NCI-H2029 treated with DMSO at 0.1 percent for 48 hours (cell line): ENCODE measurements around the gene ACAA2.
A peak's percentile ranks its signal among the peaks of the same experiment; 100 is the strongest.

Experiments used
- DNase-seq: peaks from one replicate; lab custom pipeline; 2025; lab: John Stamatoyannopoulos, UW

ACAA2 gene, protein sequence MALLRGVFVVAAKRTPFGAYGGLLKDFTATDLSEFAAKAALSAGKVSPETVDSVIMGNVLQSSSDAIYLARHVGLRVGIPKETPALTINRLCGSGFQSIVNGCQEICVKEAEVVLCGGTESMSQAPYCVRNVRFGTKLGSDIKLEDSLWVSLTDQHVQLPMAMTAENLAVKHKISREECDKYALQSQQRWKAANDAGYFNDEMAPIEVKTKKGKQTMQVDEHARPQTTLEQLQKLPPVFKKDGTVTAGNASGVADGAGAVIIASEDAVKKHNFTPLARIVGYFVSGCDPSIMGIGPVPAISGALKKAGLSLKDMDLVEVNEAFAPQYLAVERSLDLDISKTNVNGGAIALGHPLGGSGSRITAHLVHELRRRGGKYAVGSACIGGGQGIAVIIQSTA

DNA sequence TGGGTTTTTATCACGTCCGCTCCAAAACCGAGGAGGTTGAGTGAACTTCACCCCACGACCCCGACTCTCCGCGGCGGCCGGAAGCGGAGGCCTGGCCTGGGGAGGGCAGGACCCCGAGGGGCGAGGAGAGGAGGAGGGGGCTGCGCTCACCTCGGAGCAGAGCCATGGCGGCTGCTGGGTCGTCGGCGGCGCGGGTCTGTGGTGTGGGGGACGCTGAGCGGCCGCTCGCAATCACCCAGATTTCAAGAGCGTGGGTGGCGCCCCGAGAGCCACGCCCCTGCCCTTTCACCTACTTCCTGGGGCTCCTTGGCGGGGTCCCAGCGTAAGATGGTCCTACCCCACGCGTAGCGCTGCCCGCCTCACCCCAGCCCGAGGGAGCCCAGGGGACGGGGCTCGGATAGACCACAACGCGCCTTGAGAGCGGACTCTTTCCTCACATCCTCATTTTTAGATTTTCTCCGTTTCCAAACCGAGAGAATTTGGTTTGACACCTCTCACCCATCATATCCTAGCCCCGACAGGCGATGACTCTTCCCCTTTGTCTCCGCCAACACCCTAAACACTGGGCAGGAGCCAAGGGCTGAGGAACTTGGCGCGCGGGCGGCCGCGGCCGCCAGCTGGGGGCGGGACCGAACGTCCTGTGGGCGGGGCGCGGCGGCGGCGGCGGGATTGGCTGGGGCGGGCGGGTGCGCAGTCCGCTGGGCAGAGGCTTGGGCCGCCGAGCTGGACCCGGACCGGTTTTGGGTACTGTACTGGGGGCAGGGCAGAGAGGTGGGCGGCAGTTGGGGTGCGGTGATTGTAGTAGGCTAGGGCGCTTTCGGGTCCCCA lies at the start of gene ACAA2:
Gene ACAA2, minus strand, starts transcription at position 215 of the 828 bp plus-strand sequence. Its CDS starts 49 bp downstream, at position 166.
- peak; percentile 66 for DNase-seq

DNA sequence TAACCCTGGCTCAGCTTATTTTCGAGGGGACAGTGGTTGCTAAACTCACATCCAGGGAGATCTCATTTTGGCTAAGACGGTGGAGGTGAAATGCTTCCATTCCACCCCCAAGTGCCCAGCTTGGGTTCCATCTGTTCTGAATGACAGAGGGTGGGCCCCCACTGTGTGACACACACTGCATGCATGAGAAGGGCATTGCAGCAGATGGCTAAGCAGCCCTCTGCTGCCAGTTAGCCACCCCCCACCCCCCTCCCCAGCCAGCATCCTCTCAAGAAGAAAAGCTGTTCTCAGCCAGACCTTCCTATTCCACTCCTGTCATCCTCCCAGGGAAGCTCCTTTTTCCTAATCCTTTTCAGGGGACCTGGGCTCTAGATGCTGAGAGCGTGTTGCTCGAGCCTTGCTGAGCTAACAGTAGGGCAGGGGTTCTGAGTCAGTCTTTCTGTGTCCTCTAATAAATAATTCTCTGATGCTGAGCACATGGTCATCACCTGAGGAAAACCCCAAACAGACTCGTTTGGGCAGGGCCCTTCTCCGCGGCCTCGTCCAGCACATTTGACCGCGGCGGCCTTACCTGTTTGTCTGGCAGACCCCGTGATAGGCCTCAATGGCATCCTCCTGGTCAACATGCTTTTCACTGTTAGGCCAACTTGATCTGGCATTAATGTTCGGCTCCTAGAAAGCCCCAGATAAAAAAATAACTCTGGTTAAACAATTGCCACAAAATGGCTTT lies 49.5 kb upstream of the ACAA2 start:
- no peak for DNase-seq

DNA sequence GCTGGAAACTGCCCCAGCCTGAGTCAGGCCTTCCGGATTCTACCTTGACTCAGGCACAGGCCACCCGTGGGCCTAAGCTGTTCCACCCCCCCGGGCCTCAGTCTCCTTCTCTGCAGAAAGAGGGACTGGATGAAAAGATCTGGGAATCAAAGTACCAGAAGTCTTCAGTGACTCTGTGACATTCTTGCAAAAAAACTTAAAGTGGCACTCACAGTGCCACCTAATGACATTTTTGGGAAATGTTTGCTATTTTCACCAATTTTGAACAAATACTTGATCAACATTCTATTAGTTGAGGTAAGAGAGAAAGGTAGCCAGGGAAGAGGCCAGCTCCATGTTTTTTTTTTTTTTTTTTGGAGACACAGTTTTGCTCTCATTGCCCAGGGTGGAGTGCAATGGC lies 48.3 kb upstream of the ACAA2 start:
- DNase-seq: no peak

DNA sequence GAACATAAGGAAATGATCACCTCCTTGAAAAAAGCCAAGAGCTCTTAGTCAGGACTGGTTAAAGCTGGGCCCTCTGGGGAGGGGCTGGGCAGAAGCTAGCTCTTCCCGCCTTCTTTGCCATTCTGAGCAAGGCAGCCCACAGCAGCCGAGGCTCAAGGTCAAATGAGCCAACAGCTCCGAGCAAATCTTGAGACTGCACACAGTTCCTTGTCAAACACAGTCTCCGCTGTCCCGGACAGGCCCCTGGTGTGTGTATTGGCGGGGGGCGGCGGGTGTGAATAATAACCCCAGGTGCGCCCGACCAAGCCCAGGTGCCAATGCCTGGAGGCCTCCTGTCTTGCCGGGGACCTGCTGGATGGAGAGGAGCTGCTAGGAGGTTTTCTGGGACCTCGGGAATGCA lies 46.4 kb upstream of the ACAA2 start:
- no peak for DNase-seq

DNA sequence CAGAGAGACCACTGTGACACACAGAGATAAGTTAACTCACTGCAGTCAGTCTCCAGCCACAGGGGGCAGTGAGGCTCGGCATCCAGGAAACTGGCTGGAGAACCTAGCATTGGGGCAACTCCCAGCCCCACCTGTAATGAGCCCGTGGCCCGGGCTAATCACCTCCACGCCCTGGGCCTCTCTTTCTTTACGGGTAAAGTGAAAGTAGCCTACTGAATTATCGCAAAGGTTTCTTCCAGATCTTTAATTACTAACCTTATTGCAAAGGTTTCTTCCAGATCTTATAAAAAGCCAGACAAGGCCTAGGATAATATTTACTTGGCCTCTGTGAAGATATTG lies 45.7 kb upstream of the ACAA2 start:
- no peak for DNase-seq

DNA sequence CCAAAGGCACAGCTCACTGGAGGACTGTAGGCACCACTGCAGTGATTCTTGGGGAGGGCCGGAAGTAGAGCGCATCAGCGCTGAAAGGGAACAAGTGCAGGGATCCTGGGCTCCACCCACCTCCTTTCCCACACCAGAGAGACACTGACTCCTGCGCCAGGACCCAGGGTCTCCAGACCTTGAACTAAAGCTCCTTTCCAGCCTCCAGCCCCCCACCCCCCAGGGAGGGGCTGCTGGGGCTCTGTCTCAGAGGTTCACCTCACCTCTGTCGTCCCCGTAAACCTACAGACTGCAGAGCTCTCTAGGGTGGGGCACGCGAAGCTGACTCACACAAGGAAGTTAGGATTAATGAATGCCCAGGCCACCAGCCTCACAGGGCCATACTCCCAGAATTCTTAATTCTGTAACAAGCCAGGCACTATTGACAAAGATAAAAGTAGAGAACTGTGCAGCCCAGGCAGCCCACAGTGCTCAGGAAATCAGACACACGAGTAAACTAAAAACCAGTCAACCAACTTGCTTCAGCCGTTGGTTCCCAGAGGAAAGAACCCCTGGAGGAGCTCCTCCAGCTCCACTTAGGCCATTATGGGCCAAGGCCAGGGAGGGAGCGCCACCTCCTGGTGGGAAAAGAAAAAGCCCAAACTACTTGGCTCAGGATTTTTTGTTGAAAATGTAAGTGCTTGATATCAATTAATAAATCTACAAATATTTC lies 45.1 kb upstream of the ACAA2 start:
- DNase-seq: peak; percentile 21

DNA sequence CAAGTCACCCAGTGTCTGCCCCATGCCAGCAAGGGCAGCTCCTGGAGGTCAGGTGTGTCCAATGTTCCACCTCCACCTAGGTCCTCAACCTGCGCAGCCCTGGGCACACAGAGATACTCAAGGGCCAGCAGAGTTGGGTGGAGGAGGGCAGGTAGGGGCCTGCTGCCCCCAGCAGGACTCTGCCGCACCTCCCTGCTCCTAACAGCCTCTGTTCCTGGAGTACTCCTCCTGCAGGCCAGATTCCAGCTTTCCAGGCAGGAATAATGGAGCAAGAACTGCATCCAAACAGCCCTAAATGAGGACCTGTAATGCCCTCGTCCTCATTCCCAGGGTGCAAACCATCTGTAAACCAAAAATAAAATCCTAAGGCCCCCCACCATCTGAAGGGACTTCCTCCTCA lies 44.4 kb upstream of the ACAA2 start:
- DNase-seq: no peak

DNA sequence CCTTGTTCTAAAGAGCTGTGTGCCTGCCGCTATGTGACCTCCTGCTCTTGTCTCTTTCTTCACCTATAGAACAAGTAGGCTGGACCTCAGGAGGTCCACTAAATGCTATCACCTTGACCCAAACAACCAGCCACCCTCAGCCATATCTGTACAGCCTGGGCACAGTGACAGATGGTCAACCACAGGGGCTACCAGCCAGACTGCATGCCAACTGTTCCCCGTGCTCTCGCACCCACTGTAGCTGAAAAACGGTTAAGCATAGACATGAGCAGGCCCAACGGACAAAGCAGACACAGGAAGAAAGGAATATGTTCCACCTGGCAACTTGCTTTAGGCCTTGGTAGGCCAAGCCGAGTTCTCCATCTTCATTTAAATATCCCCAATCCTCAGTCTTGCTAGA lies 43.2 kb upstream of the ACAA2 start:
- DNase-seq: no peak

DNA sequence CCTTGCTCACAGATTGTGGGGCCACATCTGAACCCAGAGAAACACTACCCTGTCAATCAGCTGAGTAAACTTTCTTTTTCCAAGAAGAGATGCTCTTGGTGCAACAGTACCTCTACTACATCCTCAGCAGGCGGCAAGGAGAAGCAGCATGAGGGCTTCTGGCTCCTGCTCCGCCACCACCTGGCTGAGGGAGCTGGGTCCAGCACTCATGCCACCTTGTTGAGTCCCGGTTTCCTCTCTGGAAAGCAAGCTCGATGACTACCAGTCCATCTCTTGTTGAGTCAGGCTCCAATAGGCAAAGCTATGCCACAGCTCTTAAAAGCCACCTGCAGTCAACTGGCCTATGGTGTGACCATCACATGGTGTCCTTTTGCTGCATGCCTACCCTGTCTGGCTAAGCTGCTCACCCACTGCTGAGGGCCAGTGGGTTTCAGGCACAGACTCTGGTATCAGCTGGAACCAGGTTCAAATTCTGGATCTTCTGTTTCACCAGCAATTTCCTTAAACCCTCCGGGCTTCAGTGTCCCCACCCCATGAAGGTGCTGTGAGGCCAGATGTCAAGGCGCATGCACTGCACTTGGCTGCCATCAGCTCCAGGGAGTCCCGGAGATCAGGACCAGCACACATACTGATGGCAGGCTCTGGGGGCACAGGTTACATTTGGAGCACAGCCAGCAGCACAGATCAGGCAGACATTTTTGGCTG lies 42.5 kb upstream of the ACAA2 start:
- DNase-seq: no peak

DNA sequence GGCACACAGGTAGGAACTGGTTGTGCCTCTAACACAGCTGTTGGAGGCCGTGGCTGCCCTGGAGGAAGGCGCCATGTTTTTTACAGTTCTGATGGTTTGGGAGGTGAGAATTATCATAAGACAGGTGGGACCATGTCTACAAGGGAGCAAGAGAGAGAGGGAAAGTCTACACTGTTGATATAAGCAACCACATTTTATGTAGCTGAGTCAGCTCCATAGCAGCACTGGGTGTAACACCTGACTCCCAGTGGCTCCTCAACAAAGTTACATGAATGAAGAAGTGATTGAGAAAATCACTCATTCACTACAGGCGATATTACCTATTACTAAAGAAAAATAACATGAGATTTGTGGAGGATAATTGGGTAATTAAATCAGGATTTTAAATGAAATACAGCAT lies 41.3 kb upstream of the ACAA2 start:
- no peak for DNase-seq

DNA sequence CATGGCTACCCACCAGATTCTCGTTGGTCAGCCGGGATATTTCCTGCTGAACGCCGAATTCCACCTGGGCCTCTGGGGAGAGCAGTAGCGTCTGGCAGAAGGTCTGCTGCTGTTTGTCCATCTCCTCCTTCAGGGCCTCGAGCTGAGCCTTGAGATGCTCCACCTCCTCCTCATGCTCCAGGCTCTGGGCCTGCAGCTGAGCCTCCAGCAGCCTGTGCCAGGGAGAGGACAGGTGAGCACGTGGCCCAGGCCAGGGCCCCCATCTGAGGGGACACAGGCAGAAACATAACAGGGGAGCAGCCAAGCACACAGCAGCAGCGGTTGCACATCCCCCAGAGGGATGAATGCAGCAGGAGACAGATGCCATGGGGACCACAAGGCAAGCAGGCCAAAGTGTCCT lies 40.1 kb upstream of the ACAA2 start:
- DNase-seq: no peak

DNA sequence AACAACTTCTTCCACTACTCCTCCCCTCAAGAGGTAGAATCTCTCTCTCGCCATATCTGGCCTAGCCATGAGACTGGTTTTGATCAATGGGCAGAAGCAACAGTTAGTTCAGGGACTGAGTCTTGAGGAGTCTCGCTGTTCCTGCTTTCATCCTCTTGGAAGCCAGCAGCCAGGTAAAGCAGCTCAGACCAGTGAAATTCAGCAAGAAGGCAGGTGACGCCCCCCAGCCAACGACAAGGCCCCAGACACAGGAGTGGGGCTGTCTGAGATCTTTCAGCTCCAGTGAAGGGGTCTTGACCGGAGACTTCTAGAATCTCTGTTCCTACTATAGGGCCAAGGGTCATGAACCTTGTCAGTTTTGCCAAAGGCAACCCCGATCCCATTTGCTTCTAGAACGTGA lies 39.7 kb upstream of the ACAA2 start:
- DNase-seq: no peak

DNA sequence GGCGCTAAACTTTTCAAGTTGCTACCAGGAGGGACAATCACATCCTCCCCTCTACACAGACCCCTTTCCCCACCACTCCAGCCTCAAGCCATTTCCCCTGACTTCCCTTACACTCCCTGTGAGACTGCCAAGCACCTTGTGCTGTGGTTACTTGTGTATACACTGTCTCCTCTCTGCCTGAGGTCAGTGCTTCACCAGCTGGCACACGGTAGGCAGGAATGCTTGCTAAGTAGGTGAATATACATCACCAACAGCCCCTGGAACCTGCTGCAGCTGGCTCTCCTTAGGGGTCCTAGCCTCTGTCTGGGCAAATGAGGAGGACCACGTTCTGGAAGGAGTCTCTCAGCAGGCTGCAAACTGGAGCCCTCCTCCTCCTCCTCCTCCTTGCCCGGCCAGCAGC lies 38.3 kb upstream of the ACAA2 start:
- DNase-seq: no peak

DNA sequence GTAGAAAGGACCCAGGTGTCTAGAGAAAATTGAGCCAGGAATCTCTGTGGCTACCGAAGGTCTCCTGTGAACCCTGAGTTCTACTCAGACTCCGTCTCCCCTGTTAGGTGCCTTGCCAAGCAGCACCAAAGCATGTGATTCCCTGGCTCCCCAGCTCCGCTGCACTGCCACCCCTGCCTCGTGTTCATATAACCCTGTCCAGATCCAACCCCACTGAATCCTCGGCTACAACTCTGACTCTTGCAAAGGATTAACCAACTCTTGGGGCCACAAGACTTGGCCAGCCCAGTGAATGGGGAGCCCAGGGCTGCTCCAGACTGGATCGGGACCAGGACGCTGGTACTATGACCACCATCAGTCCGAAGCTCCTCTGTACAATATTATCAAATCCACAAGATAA lies 37.3 kb upstream of the ACAA2 start:
- DNase-seq: no peak

DNA sequence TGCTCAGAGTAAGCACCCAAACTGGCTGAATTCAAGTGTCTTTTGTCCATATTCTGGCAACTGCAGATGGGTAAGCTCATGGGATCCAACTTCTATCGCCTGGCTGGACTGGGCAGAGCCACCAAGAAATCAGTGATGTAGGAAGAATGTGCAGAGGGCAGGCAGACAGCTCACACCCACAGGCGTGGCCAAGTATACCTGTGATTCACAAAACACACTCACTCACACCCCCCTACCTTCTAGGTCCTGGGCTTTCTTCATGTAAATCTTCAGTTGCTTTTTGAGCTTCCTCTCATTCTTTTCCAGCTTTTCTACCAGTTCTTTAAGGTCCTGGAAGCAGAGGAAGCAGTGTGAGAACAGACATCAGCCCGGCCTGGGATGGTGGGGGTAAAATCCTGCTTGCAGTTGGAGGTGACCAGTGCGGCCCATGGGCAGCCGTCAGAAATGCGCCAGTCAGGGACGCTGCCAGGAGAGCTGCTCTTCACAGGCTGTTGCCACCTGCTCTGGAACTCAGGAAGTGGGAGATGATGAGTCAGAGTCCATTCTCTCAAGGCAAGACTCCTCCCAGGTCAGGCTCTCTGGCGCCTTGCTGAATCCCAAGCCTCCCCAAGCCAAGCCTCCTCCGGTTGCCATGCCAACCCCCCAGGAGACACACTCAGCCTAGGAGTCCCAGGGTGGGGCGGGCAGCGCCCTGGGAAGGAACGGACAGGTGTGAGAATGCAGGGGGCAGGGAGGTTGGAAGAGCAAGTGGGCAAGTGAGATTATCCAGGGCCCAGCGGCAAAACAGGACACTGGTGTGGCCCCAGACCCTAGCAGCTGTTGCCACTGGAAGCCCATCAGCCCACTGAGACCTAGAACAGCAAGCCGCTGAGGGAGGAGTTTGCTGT lies 36.2 kb upstream of the ACAA2 start:
- DNase-seq: peak; percentile 60

DNA sequence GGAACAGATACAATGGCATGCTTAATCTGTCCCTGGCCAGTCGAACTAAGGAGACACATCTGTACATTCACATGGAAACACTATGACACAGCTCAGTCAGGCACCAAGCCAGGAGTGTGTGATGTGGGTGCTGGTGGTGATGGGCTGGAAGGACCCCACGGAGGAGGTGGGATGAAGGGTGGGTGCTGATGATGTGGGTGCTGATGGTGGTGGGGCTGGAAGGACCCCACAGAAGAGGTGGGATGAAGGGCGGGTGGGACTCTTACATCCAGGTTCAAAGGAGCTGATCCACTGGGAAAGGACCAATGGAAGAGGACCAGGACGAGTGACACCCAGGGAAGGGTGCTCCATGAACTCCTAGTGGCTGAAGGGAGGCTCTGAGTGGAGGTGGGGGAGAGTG lies 34.8 kb upstream of the ACAA2 start:
- no peak for DNase-seq

DNA sequence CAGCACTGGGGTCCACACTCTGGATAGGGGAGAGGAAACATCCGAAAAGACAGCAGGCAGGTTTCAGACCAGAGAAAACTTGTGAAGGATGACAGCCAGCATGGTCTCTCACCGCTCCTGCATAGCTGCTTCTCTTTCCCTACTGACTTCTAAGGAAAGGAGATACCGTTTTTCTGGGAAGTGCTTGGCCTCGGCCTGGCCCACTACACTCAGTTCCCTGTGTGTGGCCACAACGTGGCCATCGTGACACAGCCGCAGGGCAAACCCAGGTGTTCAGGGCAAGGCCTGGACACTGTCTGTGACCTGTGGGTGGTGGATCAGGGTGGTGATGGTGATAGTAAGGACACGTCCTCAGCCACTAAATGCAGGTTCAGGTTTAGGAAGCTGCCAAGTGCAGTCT lies 34.2 kb upstream of the ACAA2 start:
- no peak for DNase-seq

DNA sequence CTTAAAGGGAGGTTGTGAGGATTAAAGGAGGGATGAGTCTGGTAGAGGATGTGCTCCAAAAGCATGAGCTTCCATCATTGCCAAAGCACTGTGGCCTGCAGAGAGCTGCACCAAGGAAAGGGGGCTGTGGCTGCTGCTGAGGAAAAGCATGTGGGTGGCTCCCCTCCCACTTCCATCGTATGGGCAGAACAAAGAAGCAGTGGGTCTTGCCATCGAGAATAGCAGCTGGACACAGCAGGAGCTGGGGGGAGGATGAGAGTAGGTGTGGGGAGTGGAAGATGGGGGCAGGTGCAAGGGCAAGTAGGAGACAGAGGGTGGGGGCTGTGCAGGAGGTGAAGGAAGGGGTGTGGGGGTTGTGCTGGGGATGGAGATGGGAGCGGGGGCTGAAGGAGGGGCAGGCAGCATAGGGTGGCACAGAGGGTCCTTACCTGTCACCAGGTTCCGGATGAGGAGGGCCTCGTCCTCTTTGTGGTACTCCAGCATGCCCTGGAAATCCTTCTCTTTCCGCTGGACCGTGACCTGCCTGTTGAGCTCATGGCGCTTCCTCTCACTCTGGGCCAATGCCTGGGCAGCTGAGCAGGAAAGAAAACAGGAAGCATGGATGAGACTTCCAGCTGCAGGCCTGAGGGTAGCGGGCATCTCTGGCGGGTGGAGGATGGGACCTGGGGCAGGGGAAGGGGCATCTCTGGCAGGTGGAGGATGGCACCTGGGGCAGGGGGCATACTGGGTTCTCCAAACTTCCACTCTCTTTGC lies 33.6 kb upstream of the ACAA2 start:
- no peak for DNase-seq

DNA sequence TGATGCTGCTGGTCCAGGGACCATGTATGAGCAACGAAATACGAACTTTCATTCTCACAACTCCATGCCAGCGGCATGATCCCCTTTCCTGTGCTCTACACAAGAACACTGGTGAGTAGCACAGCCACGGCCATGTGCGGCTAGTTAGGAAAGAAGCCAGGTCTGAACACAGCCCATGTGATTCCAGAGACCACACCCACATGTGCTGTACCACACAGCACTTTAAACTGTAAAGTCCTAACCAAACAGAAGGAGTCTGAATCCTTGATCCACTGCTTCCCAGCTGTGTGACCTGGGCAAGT lies 33.0 kb upstream of the ACAA2 start:
- no peak for DNase-seq
